Right lobe of liver (tissue), 4 donors: Measurements from ENCODE around the gene POU3F1.

Source experiments
- CTCF ChIP-seq, 4 donors: fragments of 200-600 bp in 3 of 4; fragments of 450-650 bp in 1 of 4; IDR thresholded peaks; one replicate each; pipeline versions ENCODE4 v1.5.1 to v1.8.0; 2016 to 2022; ENCODE audit warnings: antibody characterized with exemption in 4 of 4, mild to moderate bottlenecking in 2 of 4
- POLR2A ChIP-seq: fragments of 450-650 bp; IDR thresholded peaks from one replicate; pipeline ENCODE4 v1.6.1; 2017; ENCODE audit warnings: antibody characterized with exemption, mild to moderate bottlenecking
- donor health status: DM: no; HTN: no; CAD: no.
- donor health status: DM: no; HTN: no; CAD: no.
- donor health status: DM: no; HTN: yes; CAD: no.

DNA sequence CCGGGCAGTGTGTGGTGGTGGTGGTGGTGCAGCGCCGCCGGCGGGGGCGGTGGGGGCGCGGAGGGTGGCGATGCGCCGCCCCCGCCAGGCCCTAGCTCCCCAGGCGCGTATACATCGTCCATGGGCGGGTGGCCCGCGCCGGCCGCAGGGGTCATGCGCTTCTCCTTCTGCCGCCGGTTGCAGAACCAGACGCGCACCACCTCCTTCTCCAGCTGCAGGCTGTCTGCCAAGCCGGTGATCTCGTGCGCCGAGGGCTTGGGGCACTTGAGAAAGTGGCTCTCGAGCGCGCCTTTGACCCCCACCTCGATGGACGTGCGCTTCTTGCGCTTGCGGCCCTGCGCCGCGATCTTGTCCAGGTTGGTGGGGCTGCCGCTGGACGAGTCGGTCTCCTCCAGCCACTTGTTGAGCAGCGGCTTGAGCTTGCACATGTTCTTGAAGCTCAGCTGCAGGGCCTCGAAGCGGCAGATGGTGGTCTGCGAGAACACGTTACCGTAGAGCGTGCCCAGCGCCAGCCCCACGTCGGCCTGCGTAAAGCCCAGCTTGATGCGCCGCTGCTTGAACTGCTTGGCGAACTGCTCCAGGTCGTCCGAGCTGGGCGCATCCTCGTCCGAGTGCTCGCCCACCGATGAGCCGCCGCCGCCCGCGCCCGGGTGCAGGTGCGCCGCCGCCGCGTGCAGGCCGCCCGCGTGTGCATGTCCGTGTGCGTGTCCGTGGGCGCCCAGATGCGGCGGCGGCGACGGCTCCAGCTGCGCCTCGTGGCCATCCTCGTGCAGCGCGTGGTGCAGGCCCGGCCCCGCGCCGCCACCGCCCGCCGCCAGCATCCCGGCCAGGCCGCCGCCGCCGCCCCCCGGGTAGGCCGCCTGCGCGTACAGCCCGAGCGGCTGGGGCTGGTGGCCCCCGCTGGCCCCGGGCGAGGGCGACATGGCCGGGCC lies 926 bp downstream of the POU3F1 start:
- TF ChIP-seq CTCF (IDR thresholded peaks at IDR 0.05) (no peak), POLR2A (no peak)
